ENCODE results near the gene TMEM8B.
A peak's percentile ranks its signal among the peaks of the same experiment; 100 is the strongest.
"Not testable (repeated sequence)": the region's sequence is repeated elsewhere in the genome, so short reads cannot be mapped to it uniquely, and the experiment has no call there.

Gene TMEM8B

DNA sequence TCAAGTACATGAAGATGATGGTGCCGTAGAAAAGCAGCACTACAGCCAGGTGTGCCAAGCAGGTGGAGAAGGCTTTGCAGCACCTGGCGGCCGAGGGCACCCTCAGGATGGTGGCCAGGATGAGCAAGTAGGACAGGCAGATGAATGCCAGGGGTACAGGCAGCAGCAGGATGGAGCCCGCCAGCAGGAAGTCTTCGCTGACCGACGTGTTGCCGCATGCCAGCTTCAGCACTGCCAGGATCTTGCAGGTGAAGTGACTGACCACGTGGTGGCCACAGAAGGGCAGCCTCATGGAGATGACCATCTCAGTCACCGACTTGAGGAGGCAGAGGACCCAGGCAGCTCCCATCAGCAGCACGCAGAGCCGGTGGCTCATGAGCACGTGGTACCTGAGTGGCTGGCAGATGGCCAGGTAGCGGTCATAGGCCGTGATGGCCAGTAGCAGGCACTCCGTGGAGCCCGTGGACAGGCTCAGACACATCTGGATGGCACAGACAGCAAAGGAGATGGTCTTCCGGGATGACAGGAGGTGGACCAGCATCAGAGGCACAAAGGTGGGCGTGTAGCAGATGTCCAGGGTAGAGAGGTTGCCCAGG is 40.7 kb downstream of the TMEM8B start:
- ChIA-PET CTCF (no interaction called here), POLR2A (no interaction called here)
- DNase-seq (ENCODE audit: extremely low spot score): no peak
- TF ChIP-seq SUZ12 (IDR thresholded peaks at IDR 0.05): no peak
- TF ChIP-seq ELF4 (IDR thresholded peaks at IDR 0.05): no peak
- no peak for TF ChIP-seq TARDBP (IDR thresholded peaks at IDR 0.05)
- no peak for TF ChIP-seq HDGF (IDR thresholded peaks at IDR 0.05; ENCODE audit: borderline replicate concordance)
- no peak for TF ChIP-seq FOXM1 (IDR thresholded peaks at IDR 0.05; ENCODE audit: borderline replicate concordance)
- TF ChIP-seq LEF1 (IDR thresholded peaks at IDR 0.05; ENCODE audit: borderline replicate concordance): no peak
- no peak for TF ChIP-seq SP1 (IDR thresholded peaks at IDR 0.05)
- TF ChIP-seq FOXA1 (IDR thresholded peaks at IDR 0.05): no peak
- no peak for TF ChIP-seq ARNT (IDR thresholded peaks at IDR 0.05)

DNA sequence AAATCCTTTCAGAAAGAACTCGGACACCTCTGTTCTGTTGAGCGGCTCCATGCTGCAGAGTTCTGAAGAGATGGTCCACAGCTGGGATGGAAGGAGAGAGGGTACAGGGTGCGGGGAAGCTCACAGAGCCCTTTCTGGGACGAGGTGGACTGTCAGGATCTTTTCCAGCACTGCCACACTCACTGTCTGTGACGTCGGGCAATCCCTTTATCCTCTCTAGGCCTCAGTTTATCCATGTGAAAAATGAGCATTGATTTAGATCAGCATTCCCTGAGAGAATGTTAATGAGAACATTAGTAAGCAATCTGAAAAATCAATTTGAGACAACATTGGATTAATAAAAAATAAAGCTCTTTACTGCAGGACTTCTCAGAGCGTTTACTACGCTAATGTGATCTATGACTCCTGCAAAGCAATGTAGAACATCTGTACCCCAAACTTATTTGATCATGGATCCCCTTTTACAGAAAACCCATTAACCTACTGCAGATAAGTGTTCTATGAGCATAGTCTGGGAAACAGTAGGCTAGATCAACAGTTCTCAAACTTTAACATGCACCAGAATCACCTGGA is 41.4 kb downstream of the TMEM8B start, which contains the start of gene OR13J1:
OR13J1 (minus strand) TSS at position 51 of the 573 bp plus-strand sequence; CDS start at position 51, 0 bp downstream.
- TF ChIP-seq BHLHE40 (IDR thresholded peaks at IDR 0.05; ENCODE audit: borderline replicate concordance) (no peak), L3MBTL2 (conservative IDR thresholded peaks at IDR 0.05) (no peak), CTBP1 (IDR thresholded peaks at IDR 0.05; ENCODE audit: borderline replicate concordance) (no peak), SP1 (IDR thresholded peaks at IDR 0.05) (no peak)
- no peak for DNase-seq (ENCODE audit: extremely low spot score)
- ChIA-PET POLR2A (no interaction called here), CTCF (no interaction called here)

DNA sequence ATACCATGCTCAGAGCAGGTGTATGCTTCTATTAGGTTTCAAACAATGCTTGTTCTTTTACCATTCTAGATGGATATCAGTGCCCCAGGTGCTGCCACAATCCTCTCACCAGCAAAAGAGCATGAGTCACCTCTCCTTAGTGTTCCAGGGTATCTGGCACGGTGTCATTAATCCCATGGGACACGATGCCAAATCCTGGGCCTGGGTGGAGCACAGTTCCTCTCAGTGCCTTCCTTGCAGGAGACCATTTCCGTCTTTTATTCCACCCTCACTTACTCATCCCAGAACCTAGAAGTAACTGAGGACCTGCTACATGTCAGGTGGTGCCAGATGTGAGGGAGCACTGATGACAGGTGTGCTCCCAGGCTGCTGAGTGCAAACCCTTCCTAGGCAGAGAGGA is 42.5 kb downstream of the TMEM8B start:
- ChIA-PET POLR2A (no interaction called here), CTCF (no interaction called here)
- no peak for DNase-seq (ENCODE audit: extremely low spot score)
- no peak for TF ChIP-seq LEF1 (IDR thresholded peaks at IDR 0.05; ENCODE audit: borderline replicate concordance)
- TF ChIP-seq ARNT (IDR thresholded peaks at IDR 0.05): no peak
- TF ChIP-seq CTBP1 (IDR thresholded peaks at IDR 0.05; ENCODE audit: borderline replicate concordance): no peak
- TF ChIP-seq FOXA1 (IDR thresholded peaks at IDR 0.05): no peak
- TF ChIP-seq, protein P1, sequence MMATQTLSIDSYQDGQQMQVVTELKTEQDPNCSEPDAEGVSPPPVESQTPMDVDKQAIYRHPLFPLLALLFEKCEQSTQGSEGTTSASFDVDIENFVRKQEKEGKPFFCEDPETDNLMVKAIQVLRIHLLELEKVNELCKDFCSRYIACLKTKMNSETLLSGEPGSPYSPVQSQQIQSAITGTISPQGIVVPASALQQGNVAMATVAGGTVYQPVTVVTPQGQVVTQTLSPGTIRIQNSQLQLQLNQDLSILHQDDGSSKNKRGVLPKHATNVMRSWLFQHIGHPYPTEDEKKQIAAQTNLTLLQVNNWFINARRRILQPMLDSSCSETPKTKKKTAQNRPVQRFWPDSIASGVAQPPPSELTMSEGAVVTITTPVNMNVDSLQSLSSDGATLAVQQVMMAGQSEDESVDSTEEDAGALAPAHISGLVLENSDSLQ (IDR thresholded peaks at IDR 0.05): no peak
- TF ChIP-seq SP1 (IDR thresholded peaks at IDR 0.05): no peak

DNA sequence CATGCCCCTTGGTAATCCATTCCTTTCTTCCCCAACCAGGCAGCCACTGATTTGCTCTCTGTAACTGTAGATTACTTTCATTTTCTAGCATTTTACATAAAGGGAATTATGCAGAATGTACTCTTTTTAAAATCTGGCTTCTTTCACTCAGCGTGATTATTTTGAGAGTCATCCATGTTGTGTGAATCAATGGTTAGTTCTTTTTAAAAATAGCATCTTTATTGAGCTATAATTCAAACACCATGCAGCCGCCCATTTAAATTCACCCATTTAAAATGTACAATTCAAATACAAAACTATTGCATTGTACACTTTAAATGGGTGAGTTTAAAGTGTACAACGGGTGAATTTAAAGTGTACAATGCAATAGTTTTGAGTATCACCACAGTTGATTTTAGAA is 43.5 kb downstream of the TMEM8B start:
- ChIA-PET POLR2A (no interaction called here), CTCF (no interaction called here)
- DNase-seq (ENCODE audit: extremely low spot score): no peak
- TF ChIP-seq BHLHE40 (IDR thresholded peaks at IDR 0.05; ENCODE audit: borderline replicate concordance): no peak
- TF ChIP-seq TARDBP (IDR thresholded peaks at IDR 0.05): no peak
- TF ChIP-seq, protein P1 (IDR thresholded peaks at IDR 0.05): no peak
- TF ChIP-seq CTBP1 (IDR thresholded peaks at IDR 0.05; ENCODE audit: borderline replicate concordance): no peak
- TF ChIP-seq FOXA1 (IDR thresholded peaks at IDR 0.05): no peak

DNA sequence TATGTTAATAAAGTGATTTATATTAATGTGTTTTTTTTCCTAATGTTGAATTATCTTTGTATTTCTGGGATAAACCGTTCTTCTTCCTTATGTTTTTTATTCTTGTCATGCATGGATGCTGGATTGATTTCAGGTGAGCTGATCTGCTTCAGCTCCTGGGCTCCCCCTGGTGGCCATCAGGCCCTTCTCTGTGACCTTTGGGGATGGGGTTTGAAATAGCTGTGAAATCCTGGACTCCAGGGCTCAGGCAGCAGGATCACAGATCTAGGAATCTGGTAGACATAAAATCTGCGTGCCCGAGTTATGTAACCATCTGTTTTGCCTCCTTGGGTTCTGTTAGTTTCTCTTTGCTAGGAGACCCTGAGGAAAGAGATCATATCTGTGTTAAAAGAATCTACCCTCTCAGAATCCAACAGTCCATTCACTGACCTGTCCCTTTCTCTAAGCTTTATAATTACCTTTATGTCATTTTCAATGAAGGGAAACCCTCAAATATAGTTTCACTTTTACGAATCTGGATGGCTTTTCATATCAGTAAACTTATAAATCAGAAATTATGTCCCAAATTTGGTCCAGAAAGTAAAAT is 53.3 kb downstream of the TMEM8B start:
- peak; percentile 81 for DNase-seq (ENCODE audit: extremely low spot score)
- TF ChIP-seq FOXK2 (IDR thresholded peaks at IDR 0.05): no peak
- no peak for TF ChIP-seq LEF1 (IDR thresholded peaks at IDR 0.05; ENCODE audit: borderline replicate concordance)
- no peak for TF ChIP-seq FOXM1 (IDR thresholded peaks at IDR 0.05; ENCODE audit: borderline replicate concordance)
- TF ChIP-seq L3MBTL2 (conservative IDR thresholded peaks at IDR 0.05): no peak
- no peak for TF ChIP-seq ELF4 (IDR thresholded peaks at IDR 0.05)
- no peak for TF ChIP-seq BHLHE40 (IDR thresholded peaks at IDR 0.05; ENCODE audit: borderline replicate concordance)
- no peak for TF ChIP-seq FOXA1 (IDR thresholded peaks at IDR 0.05)
- TF ChIP-seq SUZ12 (IDR thresholded peaks at IDR 0.05): no peak
- TF ChIP-seq SP1 (IDR thresholded peaks at IDR 0.05): no peak
- no peak for TF ChIP-seq HDGF (IDR thresholded peaks at IDR 0.05; ENCODE audit: borderline replicate concordance)
- no peak for TF ChIP-seq ARNT (IDR thresholded peaks at IDR 0.05)
- no peak for TF ChIP-seq TARDBP (IDR thresholded peaks at IDR 0.05)
- no peak for TF ChIP-seq NFRKB (IDR thresholded peaks at IDR 0.05)
- TF ChIP-seq CTBP1 (IDR thresholded peaks at IDR 0.05; ENCODE audit: borderline replicate concordance): no peak
- no peak for TF ChIP-seq ZNF384 (IDR thresholded peaks at IDR 0.05)
- TF ChIP-seq, protein P1 (IDR thresholded peaks at IDR 0.05): no peak
- POLR2A ChIA-PET: interaction anchor here (1.0 to 1.2 kb wide), 2 partner anchors 68 to 134 kb away, joined by 3 read pairs; partner anchors contain the start of gene HINT2
- CTCF ChIA-PET: interaction anchor here (0.6 to 1.7 kb wide), 10 partner anchors 9 to 181 kb away, joined by 3 to 16 read pairs (median 4); no protein-coding TSS in a partner anchor

DNA sequence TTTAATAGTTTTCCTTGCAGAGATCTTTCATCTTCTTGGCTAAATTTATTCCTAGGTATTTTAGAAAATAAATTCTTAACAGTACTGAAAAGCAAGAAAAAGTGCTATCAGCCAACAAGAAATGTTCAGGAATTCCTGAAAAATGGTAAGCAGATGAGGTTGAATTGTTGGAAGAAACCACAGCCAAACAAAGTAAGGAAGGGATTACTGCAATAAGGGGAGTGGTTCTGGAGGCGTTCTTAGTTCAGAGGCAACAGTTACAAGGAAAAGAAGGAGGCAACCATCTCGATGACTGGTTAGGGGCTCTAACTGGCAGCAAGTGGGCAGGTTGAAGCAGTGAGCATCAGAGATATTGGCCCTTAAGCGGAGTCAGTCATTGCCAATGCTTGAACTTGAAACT is 54.0 kb downstream of the TMEM8B start:
- no peak for DNase-seq (ENCODE audit: extremely low spot score)
- CTCF ChIA-PET: interaction anchor here (0.8 to 1.7 kb wide), 5 partner anchors 9 to 95 kb away, joined by 3 to 16 read pairs (median 4); no protein-coding TSS in a partner anchor
- POLR2A ChIA-PET: interaction anchor here (1.2 kb wide), 1 partner anchor 135 kb away, joined by 3 read pairs; no protein-coding TSS in a partner anchor
- TF ChIP-seq L3MBTL2 (conservative IDR thresholded peaks at IDR 0.05) (no peak), FOXA1 (IDR thresholded peaks at IDR 0.05) (no peak), FOXM1 (IDR thresholded peaks at IDR 0.05; ENCODE audit: borderline replicate concordance) (no peak), HDGF (IDR thresholded peaks at IDR 0.05; ENCODE audit: borderline replicate concordance) (no peak)

DNA sequence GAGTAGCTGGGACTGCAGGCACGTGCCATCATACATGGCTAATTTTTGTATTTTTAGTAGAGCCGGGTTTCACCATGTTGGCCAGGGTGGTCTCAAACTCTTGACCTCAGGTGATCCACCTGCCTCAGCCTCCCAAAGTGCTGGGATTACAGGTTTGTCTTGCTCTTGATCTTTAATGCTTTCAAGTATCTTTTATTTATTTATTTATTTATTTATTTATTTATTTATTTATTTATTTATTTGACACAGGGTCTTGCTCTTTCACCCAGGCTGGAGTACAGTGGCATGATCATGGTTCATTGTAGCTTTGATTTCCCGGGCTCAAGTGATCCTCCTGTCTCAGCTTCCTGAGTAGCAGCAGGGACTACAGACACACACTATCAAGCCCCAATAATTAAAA is 55.9 kb downstream of the TMEM8B start:
- CTCF ChIA-PET; DNase-seq (ENCODE audit: extremely low spot score); POLR2A ChIA-PET: not testable (repeated sequence)
